Trophoblast cell (in vitro differentiated cells and primary cell): ENCODE measurements around the gene IL16.

ENCODE experiments used
- DNase-seq, 2 donors: peaks; one replicate each; pipeline ENCODE4 v3.0.0-alpha.2; 2016
- H2AFZ ChIP-seq: 2 replicates; pipeline ENCODE4 v1.6.1; 2013; ENCODE audit warnings: low read length, moderate library complexity, mild to moderate bottlenecking; ENCODE audit not compliant: insufficient read depth, poor library complexity
- H2AK5ac ChIP-seq: 2 replicates; pipeline ENCODE4 v1.6.1; 2013; ENCODE audit warnings: mild to moderate bottlenecking, low read length
- H2BK120ac ChIP-seq: 2 replicates; pipeline ENCODE4 v1.6.1; 2013; ENCODE audit warnings: low read length, mild to moderate bottlenecking, moderate library complexity; ENCODE audit not compliant: insufficient read depth, poor library complexity
- H2BK12ac ChIP-seq: 2 replicates; pipeline ENCODE4 v1.6.1; 2013; ENCODE audit warnings: mild to moderate bottlenecking, low read length, moderate library complexity
- H2BK5ac ChIP-seq: 2 replicates; pipeline ENCODE4 v1.6.1; 2013; ENCODE audit warnings: low read length, low read depth, moderate library complexity, mild to moderate bottlenecking; ENCODE audit not compliant: poor library complexity
- H3K14ac ChIP-seq: 2 replicates; pipeline ENCODE4 v1.6.1; 2013; ENCODE audit warnings: mild to moderate bottlenecking, low read length
- H3K18ac ChIP-seq: 2 replicates; pipeline ENCODE4 v1.6.1; 2013; ENCODE audit warnings: mild to moderate bottlenecking, low read length
- H3K23ac ChIP-seq: 2 replicates; pipeline ENCODE4 v1.6.1; 2013; ENCODE audit warnings: low read length
- H3K27ac ChIP-seq: 2 replicates; pipeline ENCODE4 v1.5.1; 2013; ENCODE audit warnings: low read depth, mild to moderate bottlenecking, inconsistent platforms, low read length, moderate library complexity
- H3K27me3 ChIP-seq: 2 replicates; pipeline ENCODE4 v1.6.1; 2013; ENCODE audit warnings: inconsistent platforms, mild to moderate bottlenecking, low read length, moderate library complexity; ENCODE audit not compliant: insufficient read depth
- H3K36me3 ChIP-seq, 2 experiments: 1 replicate in 1 of 2; 2 replicates in 1 of 2; pipeline ENCODE4 v1.6.1; 2013; ENCODE audit warnings: low read length in 2 of 2, mild to moderate bottlenecking in 2 of 2, moderate library complexity in 1 of 2; ENCODE audit not compliant: insufficient read depth in 2 of 2, control insufficient read depth in 1 of 2
- H3K4ac ChIP-seq: 2 replicates; pipeline ENCODE4 v1.6.1; 2013; ENCODE audit warnings: low read depth, mild to moderate bottlenecking, low read length, moderate library complexity
- H3K4me1 ChIP-seq, 2 experiments: 1 replicate in 1 of 2; 2 replicates in 1 of 2; pipeline ENCODE4 v1.6.1; 2013; ENCODE audit warnings: low read length in 2 of 2, mild to moderate bottlenecking in 2 of 2, moderate library complexity in 1 of 2; ENCODE audit not compliant: insufficient read depth in 2 of 2, control insufficient read depth in 1 of 2
- H3K4me2 ChIP-seq: 2 replicates; pipeline ENCODE4 v1.6.1; 2013; ENCODE audit warnings: inconsistent platforms, mild to moderate bottlenecking, low read length, moderate library complexity
- H3K4me3 ChIP-seq: 2 replicates; pipeline ENCODE4 v1.5.1; 2013; ENCODE audit warnings: mild to moderate bottlenecking, low read depth, low read length, inconsistent platforms
- H3K79me1 ChIP-seq: one replicate; pipeline ENCODE4 v1.6.1; 2013; ENCODE audit warnings: low read length
- H3K79me2 ChIP-seq: 2 replicates; pipeline ENCODE4 v1.6.1; 2013; ENCODE audit warnings: low read length, mild to moderate bottlenecking; ENCODE audit not compliant: control insufficient read depth, insufficient read depth, poor library complexity
- H3K9ac ChIP-seq: 2 replicates; pipeline ENCODE4 v1.6.1; 2013; ENCODE audit warnings: mild to moderate bottlenecking, low read length
- H3K9me3 ChIP-seq: 2 replicates; pipeline ENCODE4 v1.6.1; 2013; ENCODE audit warnings: low read depth, mild to moderate bottlenecking, control low read depth, inconsistent platforms, low read length; ENCODE audit not compliant: insufficient read depth
- H4K12ac ChIP-seq: 2 replicates; pipeline ENCODE4 v1.6.1; 2013; ENCODE audit warnings: low read depth, mild to moderate bottlenecking, low read length, moderate library complexity
- H4K8ac ChIP-seq: 2 replicates; pipeline ENCODE4 v1.6.1; 2013; ENCODE audit warnings: low read depth, mild to moderate bottlenecking, low read length, moderate library complexity
- H4K91ac ChIP-seq: one replicate; pipeline ENCODE4 v1.6.1; 2013; ENCODE audit warnings: low read depth, mild to moderate bottlenecking, low read length, moderate library complexity
- WGBS: extraction: QIAGEN DNeasy Blood & Tissue Kit; methylation state at CpG from one replicate; pipeline ENCODE4 v1.1.7; 2013; ENCODE audit warnings: missing lambda C conversion rate; ENCODE audit not compliant: insufficient read length, insufficient coverage; ENCODE audit errors: extremely low coverage; 5-methylcytosine and 5-hydroxymethylcytosine counted together

The IL16 gene

GRCh38 chr15:81174792-81175327 lies 21.8 kb upstream of the IL16 start:
- H3K27ac ChIP-seq = no peak overlapping the region
- WGBS = no CpG with 5 or more reads among the region's 1 CpG

DNA sequence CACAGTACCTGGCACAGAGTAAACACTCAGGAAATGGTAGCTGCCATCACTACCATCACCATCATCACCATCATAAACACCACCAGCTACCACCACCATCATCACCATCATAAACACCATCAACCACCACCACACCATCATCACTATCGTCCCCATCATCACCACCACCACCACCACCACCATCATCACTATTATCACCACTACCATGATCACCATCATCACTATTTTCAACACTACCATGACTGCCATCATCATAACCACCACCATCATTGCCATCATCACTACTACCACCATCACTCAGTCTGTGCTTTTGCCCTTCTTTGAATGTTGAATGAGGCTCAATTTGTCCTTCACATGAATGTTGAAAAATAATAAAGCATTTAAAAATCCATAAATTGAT lies 21.2 kb upstream of the IL16 start:
- H3K23ac ChIP-seq = no peak overlapping the region
- DNase-seq = no peak
- no peak overlapping the region for H4K12ac ChIP-seq
- no peaks in the 10 kb centered on the region for H3K27me3 ChIP-seq
- H3K4me2 ChIP-seq = no peak overlapping the region
- H3K4ac ChIP-seq = no peak overlapping the region
- H3K4me3 ChIP-seq = no peak overlapping the region
- no peak overlapping the region for H2AFZ ChIP-seq
- no peak overlapping the region for H2BK12ac ChIP-seq
- no peaks in the 10 kb centered on the region for H3K9me3 ChIP-seq
- no peak overlapping the region for H2BK120ac ChIP-seq
- H4K8ac ChIP-seq = no peak overlapping the region
- H3K18ac ChIP-seq = no peak overlapping the region
- no peak overlapping the region for H4K91ac ChIP-seq
- no peaks in the 10 kb centered on the region for H3K79me1 ChIP-seq
- H3K79me2 ChIP-seq = no peaks in the 10 kb centered on the region
- H2AK5ac ChIP-seq = no peak overlapping the region
- WGBS = no CpG with 5 or more reads among the region's 1 CpG
- no peak overlapping the region for H3K9ac ChIP-seq
- H2BK5ac ChIP-seq = no peak overlapping the region
- H3K4me1 ChIP-seq = no peaks in the 10 kb centered on the region
- no peak overlapping the region for H3K14ac ChIP-seq
- no peak overlapping the region for H3K27ac ChIP-seq
- H3K36me3 ChIP-seq = no peaks in the 10 kb centered on the region

More at GRCh38 chr15:81174792-81175327, 21.8 kb upstream of the IL16 start:
- no peak overlapping the region for H3K14ac ChIP-seq
- no peaks in the 10 kb centered on the region for H3K79me1 ChIP-seq
- H3K4me2 ChIP-seq = no peak overlapping the region
- no peak for DNase-seq
- no peak overlapping the region for H2BK12ac ChIP-seq
- no peak overlapping the region for H2BK120ac ChIP-seq
- no peak overlapping the region for H3K4me3 ChIP-seq
- no peaks in the 10 kb centered on the region for H3K79me2 ChIP-seq
- H3K23ac ChIP-seq = no peak overlapping the region
- no peaks in the 10 kb centered on the region for H3K4me1 ChIP-seq
- no peak overlapping the region for H4K8ac ChIP-seq
- H3K9ac ChIP-seq = no peak overlapping the region
- H2BK5ac ChIP-seq = no peak overlapping the region
- H2AK5ac ChIP-seq = no peak overlapping the region
- H2AFZ ChIP-seq = no peak overlapping the region
- no peaks in the 10 kb centered on the region for H3K36me3 ChIP-seq
- H4K12ac ChIP-seq = no peak overlapping the region
- no peaks in the 10 kb centered on the region for H3K9me3 ChIP-seq
- no peak overlapping the region for H3K18ac ChIP-seq
- H3K27me3 ChIP-seq = no peaks in the 10 kb centered on the region
- H3K4ac ChIP-seq = no peak overlapping the region
- H4K91ac ChIP-seq = no peak overlapping the region

- no peaks in the 10 kb centered on the region for H3K27me3 ChIP-seq
- H3K4me2 ChIP-seq = no peak overlapping the region
- no peak overlapping the region for H4K91ac ChIP-seq
- no peak overlapping the region for H2BK120ac ChIP-seq
- no peak overlapping the region for H2AK5ac ChIP-seq
- no peak overlapping the region for H3K9ac ChIP-seq
- no peak overlapping the region for H3K23ac ChIP-seq
- no CpG with 5 or more reads among the region's 16 CpGs for WGBS
- no peaks in the 10 kb centered on the region for H3K79me1 ChIP-seq
- no peak for DNase-seq
- H3K14ac ChIP-seq = no peak overlapping the region
- H3K4ac ChIP-seq = no peak overlapping the region
- no peak overlapping the region for H4K8ac ChIP-seq
- H3K18ac ChIP-seq = no peak overlapping the region
- no peak overlapping the region for H2AFZ ChIP-seq
- H3K9me3 ChIP-seq = no peaks in the 10 kb centered on the region
- H3K27ac ChIP-seq = no peak overlapping the region
- H3K79me2 ChIP-seq = no peaks in the 10 kb centered on the region
- no peak overlapping the region for H2BK12ac ChIP-seq
- H2BK5ac ChIP-seq = no peak overlapping the region
- no peaks in the 10 kb centered on the region for H3K36me3 ChIP-seq
- H3K4me3 ChIP-seq = no peak overlapping the region
- no peak overlapping the region for H4K12ac ChIP-seq
- no peaks in the 10 kb centered on the region for H3K4me1 ChIP-seq
Measured at GRCh38 chr15:81176291-81176893, 20.3 kb upstream of the IL16 start.

DNA sequence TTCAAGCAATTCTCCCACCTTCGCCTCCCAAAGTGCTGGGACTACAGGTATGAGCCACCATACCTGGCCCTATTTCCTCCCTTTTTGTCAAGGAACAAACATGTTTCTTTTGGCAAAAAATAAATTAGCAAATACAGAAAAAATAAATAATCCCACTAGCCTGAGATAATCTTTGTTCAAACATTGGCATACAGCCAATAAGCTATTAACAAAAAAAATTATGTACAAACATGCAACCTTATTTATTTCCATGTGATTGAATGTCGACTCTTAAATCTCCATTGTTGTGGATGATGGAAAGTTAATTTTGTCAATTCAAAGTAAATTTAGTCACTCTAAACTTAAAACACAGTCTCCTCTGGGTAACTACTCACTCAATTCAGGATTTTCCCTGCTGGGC lies 18.3 kb upstream of the IL16 start:
- Histone ChIP-seq H2BK5ac (no peak overlapping the region), H3K23ac (no peak overlapping the region), H4K12ac (no peak overlapping the region), H2AFZ (no peak overlapping the region), H3K4me2 (no peak overlapping the region), H3K79me1 (no peaks in the 10 kb centered on the region), H2BK120ac (no peak overlapping the region), H4K8ac (no peak overlapping the region), H4K91ac (no peak overlapping the region), H2BK12ac (no peak overlapping the region), H3K27me3 (no peaks in the 10 kb centered on the region), H3K4me3 (no peak overlapping the region), H3K14ac (no peak overlapping the region), H3K9ac (no peak overlapping the region), H3K4ac (no peak overlapping the region), H3K79me2 (no peaks in the 10 kb centered on the region), H3K9me3 (no peaks in the 10 kb centered on the region), H3K4me1 (no peaks in the 10 kb centered on the region), H3K27ac (no peak overlapping the region), H3K36me3 (no peaks in the 10 kb centered on the region), H2AK5ac (no peak overlapping the region), H3K18ac (no peak overlapping the region)
- DNase-seq = no peak
- WGBS = no CpG with 5 or more reads among the region's 2 CpGs
